GM23338 (cell line): Measurements from ENCODE around the gene C6orf89. TPM values are rescaled to one million over a fixed set of nuclear protein-coding genes. Genes with fewer than 3 reads are reported as not detected.

ENCODE experiments used
- ATAC-seq: fragments of 200-7000 bp; cut with Tn5 transposase; 3 replicates; pipeline ENCODE4 v1.9.1; 2020
- DNase-seq: peaks from one replicate; pipeline ENCODE4 v3.0.0-alpha.2; 2015; ENCODE audit warnings: low spot score
- H2AFZ ChIP-seq: fragments of 200-600 bp; sonication (generic); 2 replicates; pipeline ENCODE4 v1.8.0; 2016; ENCODE audit warnings: antibody characterized with exemption, mild to moderate bottlenecking, moderate library complexity
- H3F3A ChIP-seq: fragments of 200-600 bp; sonication (generic); replicated peaks from 2 replicates; pipeline ENCODE4 v1.8.0; 2017; ENCODE audit warnings: antibody characterized with exemption, mixed run types, low read depth
- H3K27ac ChIP-seq: fragments of 200-600 bp; sonication (generic); 2 replicates; pipeline ENCODE4 v1.6.1; 2016; ENCODE audit warnings: low read depth
- H3K27me3 ChIP-seq: fragments of 200-600 bp; sonication (generic); 2 replicates; pipeline ENCODE4 v1.8.0; 2016; ENCODE audit warnings: mild to moderate bottlenecking, mixed run types, moderate library complexity; ENCODE audit not compliant: insufficient read depth
- H3K36me3 ChIP-seq: fragments of 200-600 bp; sonication (generic); 2 replicates; pipeline ENCODE4 v1.8.0; 2016; ENCODE audit warnings: mild to moderate bottlenecking; ENCODE audit not compliant: insufficient read depth
- H3K4me1 ChIP-seq: fragments of 200-600 bp; sonication (generic); 2 replicates; pipeline ENCODE4 v1.8.0; 2016; ENCODE audit warnings: mild to moderate bottlenecking, moderate library complexity; ENCODE audit not compliant: insufficient read depth
- H3K4me2 ChIP-seq: fragments of 200-600 bp; sonication (generic); 2 replicates; pipeline ENCODE4 v1.7.1; 2017; ENCODE audit warnings: mixed run types
- H3K4me3 ChIP-seq: fragments of 200-600 bp; sonication (generic); 2 replicates; pipeline ENCODE4 v1.6.1; 2016; ENCODE audit warnings: mixed run types
- H3K79me2 ChIP-seq: fragments of 200-600 bp; sonication (generic); replicated peaks from 2 replicates; pipeline ENCODE4 v1.8.0; 2017; ENCODE audit warnings: mild to moderate bottlenecking; ENCODE audit not compliant: insufficient read depth
- H3K9me2 ChIP-seq: fragments of 200-600 bp; sonication (generic); 2 replicates; pipeline ENCODE4 v1.8.0; 2017; ENCODE audit not compliant: insufficient read depth
- H4K20me1 ChIP-seq: fragments of 200-600 bp; sonication (generic); replicated peaks from 2 replicates; pipeline ENCODE4 v1.8.0; 2017; ENCODE audit warnings: mild to moderate bottlenecking; ENCODE audit not compliant: insufficient read depth
- H3K27ac Mint-ChIP-seq: 2 replicates; pipeline ENCODE4 v1.8.0; 2020; ENCODE audit warnings: inconsistent platforms, mild to moderate bottlenecking, moderate library complexity, mixed read lengths
- H3K27me3 Mint-ChIP-seq: 3 replicates; pipeline ENCODE4 v1.8.0; 2022; ENCODE audit warnings: low read depth, mild to moderate bottlenecking, moderate library complexity, mixed read lengths, inconsistent platforms; ENCODE audit not compliant: insufficient read depth, poor library complexity
- H3K36me3 Mint-ChIP-seq: 3 replicates; pipeline ENCODE4 v1.8.0; 2021; ENCODE audit warnings: low read depth, mild to moderate bottlenecking, inconsistent platforms, moderate library complexity, mixed read lengths
- H3K4me1 Mint-ChIP-seq: 3 replicates; pipeline ENCODE4 v1.8.0; 2020; ENCODE audit warnings: mild to moderate bottlenecking, inconsistent platforms, mixed read lengths
- H3K4me3 Mint-ChIP-seq: 3 replicates; pipeline ENCODE4 v1.8.0; 2021; ENCODE audit warnings: moderate library complexity, mild to moderate bottlenecking, inconsistent platforms, mixed read lengths
- H3K9me3 Mint-ChIP-seq: 3 replicates; pipeline ENCODE4 v1.8.0; 2020; ENCODE audit warnings: moderate library complexity, mild to moderate bottlenecking, inconsistent platforms, mixed read lengths
- CREB1 ChIP-seq: fragments of 250-450 bp; sonication (Bioruptor Pico); IDR thresholded peaks from 2 replicates; pipeline ENCODE4 v1.5.0; 2020; ENCODE audit warnings: low read depth, mild to moderate bottlenecking, moderate library complexity
- EZH2 ChIP-seq: fragments of 200-600 bp; sonication (generic); IDR thresholded peaks from one replicate; pipeline ENCODE4 v1.8.0; 2017; ENCODE audit warnings: antibody characterized with exemption, mild to moderate bottlenecking, low read depth; ENCODE audit not compliant: unreplicated experiment
- EZH2phosphoT487 ChIP-seq: fragments of 200-600 bp; sonication (generic); IDR thresholded peaks from one replicate; pipeline ENCODE4 v1.8.1; 2018; ENCODE audit warnings: antibody characterized with exemption; ENCODE audit not compliant: unreplicated experiment
- JUNB ChIP-seq: IDR thresholded peaks from one replicate; pipeline ENCODE4 v1.6.1; 2016; ENCODE audit warnings: antibody characterized with exemption; ENCODE audit not compliant: unreplicated experiment
- NANOG ChIP-seq: IDR thresholded peaks from 2 replicates; pipeline ENCODE4 v1.6.1; 2016; ENCODE audit warnings: antibody characterized with exemption, borderline replicate concordance
- POLR2AphosphoS5 ChIP-seq: IDR thresholded peaks from 2 replicates; pipeline ENCODE4 v1.6.1; 2016; ENCODE audit warnings: antibody characterized with exemption, low read depth
- STAT1 ChIP-seq: IDR thresholded peaks from one replicate; pipeline ENCODE4 v1.6.1; 2016; ENCODE audit warnings: antibody characterized with exemption; ENCODE audit not compliant: unreplicated experiment
- ZNF114 ChIP-seq: fragments of 250-450 bp; sonication (Bioruptor Pico); IDR thresholded peaks from 2 replicates; pipeline ENCODE4 v1.5.0; 2020; ENCODE audit warnings: mild to moderate bottlenecking, moderate library complexity
- ZNF331 ChIP-seq: fragments of 250-450 bp; sonication (Bioruptor Pico); IDR thresholded peaks from 2 replicates; pipeline ENCODE4 v1.5.0; 2020; ENCODE audit warnings: low read depth, mild to moderate bottlenecking, moderate library complexity
- polyA plus RNA-seq: library from polyadenylated mRNA; unstranded; fragments of >200 nt; fragmentation: Nextera tagmentation; extraction: Ambion mirVana; gene quantifications from 2 replicates; pipeline ENCODE4 v1.2.1, GENCODE V29; 2016
- total RNA-seq: library from RNA; depleted of rRNA; stranded (reverse); fragments of >200 nt; shearing (Covaris generic); gene quantifications from 2 replicates; pipeline ENCODE4 v1.2.3, GENCODE V29; 2014
- TF ChIP-seq, protein P1 (sequence below), 2 experiments: fragments of 200-600 bp in 1 of 2; sonication (generic) in 1 of 2; conservative IDR thresholded peaks; 2 replicates each; pipeline versions ENCODE4 v1.5.1 to v1.6.1; 2016 to 2017; ENCODE audit warnings: antibody characterized with exemption in 2 of 2, low read depth in 2 of 2, mild to moderate bottlenecking in 2 of 2, moderate library complexity in 1 of 2
- TF ChIP-seq, protein P2 (sequence below): IDR thresholded peaks from 2 replicates; pipeline ENCODE4 v1.6.1; 2016; ENCODE audit warnings: antibody characterized with exemption
- TF ChIP-seq, protein P3 (sequence below): IDR thresholded peaks from one replicate; pipeline ENCODE4 v1.6.1; 2018; ENCODE audit warnings: antibody characterized with exemption; ENCODE audit not compliant: unreplicated experiment
- TF ChIP-seq, protein P4 (sequence below): fragments of 250-450 bp; sonication (Bioruptor Pico); IDR thresholded peaks from 2 replicates; pipeline ENCODE4 v1.5.0; 2020; ENCODE audit warnings: mild to moderate bottlenecking, moderate library complexity

Gene C6orf89
- total and polyA plus RNA-seq, 2 experiments from 2014 or later: 3.7 to 7.9 TPM

DNA sequence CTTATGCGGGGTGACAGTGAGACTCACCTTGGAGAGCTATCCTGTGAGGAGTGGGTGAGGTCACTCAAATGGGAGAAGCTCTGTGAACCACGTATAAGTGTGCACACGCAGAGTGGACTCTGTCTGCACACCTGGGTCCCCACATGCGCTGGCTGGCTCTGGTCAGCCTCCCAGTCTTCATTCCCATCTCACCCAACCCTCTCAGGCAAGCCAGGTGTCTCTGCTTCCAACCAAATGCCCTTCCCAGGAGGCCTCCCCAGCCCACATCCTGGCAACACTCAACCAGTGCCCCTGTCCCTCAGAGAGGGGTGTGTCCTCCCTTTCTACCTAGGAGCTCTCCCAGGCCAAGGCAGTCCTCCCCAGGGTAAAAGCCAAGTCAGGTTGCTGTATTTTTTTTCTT lies 60.8 kb downstream of the C6orf89 start:
- no peaks in the 10 kb centered on the region for H3K36me3 ChIP-seq
- no peak for TF ChIP-seq ZNF331 (CRISPR knock-in tag)
- no peak for TF ChIP-seq CREB1 (CRISPR knock-in tag)
- TF ChIP-seq EZH2: no peak
- TF ChIP-seq JUNB: no peak
- TF ChIP-seq, protein P1, sequence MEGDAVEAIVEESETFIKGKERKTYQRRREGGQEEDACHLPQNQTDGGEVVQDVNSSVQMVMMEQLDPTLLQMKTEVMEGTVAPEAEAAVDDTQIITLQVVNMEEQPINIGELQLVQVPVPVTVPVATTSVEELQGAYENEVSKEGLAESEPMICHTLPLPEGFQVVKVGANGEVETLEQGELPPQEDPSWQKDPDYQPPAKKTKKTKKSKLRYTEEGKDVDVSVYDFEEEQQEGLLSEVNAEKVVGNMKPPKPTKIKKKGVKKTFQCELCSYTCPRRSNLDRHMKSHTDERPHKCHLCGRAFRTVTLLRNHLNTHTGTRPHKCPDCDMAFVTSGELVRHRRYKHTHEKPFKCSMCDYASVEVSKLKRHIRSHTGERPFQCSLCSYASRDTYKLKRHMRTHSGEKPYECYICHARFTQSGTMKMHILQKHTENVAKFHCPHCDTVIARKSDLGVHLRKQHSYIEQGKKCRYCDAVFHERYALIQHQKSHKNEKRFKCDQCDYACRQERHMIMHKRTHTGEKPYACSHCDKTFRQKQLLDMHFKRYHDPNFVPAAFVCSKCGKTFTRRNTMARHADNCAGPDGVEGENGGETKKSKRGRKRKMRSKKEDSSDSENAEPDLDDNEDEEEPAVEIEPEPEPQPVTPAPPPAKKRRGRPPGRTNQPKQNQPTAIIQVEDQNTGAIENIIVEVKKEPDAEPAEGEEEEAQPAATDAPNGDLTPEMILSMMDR (conservative IDR thresholded peaks at IDR 0.05; ENCODE audit: low read depth in 2 of 2): no peak
- no peak for TF ChIP-seq ZNF114 (CRISPR knock-in tag)
- no peak for TF ChIP-seq POLR2AphosphoS5
- TF ChIP-seq, protein P2, sequence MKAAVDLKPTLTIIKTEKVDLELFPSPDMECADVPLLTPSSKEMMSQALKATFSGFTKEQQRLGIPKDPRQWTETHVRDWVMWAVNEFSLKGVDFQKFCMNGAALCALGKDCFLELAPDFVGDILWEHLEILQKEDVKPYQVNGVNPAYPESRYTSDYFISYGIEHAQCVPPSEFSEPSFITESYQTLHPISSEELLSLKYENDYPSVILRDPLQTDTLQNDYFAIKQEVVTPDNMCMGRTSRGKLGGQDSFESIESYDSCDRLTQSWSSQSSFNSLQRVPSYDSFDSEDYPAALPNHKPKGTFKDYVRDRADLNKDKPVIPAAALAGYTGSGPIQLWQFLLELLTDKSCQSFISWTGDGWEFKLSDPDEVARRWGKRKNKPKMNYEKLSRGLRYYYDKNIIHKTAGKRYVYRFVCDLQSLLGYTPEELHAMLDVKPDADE: no peak
- no peak for TF ChIP-seq STAT1
- TF ChIP-seq, protein P3, sequence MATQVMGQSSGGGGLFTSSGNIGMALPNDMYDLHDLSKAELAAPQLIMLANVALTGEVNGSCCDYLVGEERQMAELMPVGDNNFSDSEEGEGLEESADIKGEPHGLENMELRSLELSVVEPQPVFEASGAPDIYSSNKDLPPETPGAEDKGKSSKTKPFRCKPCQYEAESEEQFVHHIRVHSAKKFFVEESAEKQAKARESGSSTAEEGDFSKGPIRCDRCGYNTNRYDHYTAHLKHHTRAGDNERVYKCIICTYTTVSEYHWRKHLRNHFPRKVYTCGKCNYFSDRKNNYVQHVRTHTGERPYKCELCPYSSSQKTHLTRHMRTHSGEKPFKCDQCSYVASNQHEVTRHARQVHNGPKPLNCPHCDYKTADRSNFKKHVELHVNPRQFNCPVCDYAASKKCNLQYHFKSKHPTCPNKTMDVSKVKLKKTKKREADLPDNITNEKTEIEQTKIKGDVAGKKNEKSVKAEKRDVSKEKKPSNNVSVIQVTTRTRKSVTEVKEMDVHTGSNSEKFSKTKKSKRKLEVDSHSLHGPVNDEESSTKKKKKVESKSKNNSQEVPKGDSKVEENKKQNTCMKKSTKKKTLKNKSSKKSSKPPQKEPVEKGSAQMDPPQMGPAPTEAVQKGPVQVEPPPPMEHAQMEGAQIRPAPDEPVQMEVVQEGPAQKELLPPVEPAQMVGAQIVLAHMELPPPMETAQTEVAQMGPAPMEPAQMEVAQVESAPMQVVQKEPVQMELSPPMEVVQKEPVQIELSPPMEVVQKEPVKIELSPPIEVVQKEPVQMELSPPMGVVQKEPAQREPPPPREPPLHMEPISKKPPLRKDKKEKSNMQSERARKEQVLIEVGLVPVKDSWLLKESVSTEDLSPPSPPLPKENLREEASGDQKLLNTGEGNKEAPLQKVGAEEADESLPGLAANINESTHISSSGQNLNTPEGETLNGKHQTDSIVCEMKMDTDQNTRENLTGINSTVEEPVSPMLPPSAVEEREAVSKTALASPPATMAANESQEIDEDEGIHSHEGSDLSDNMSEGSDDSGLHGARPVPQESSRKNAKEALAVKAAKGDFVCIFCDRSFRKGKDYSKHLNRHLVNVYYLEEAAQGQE: no peak
- TF ChIP-seq, protein P4, sequence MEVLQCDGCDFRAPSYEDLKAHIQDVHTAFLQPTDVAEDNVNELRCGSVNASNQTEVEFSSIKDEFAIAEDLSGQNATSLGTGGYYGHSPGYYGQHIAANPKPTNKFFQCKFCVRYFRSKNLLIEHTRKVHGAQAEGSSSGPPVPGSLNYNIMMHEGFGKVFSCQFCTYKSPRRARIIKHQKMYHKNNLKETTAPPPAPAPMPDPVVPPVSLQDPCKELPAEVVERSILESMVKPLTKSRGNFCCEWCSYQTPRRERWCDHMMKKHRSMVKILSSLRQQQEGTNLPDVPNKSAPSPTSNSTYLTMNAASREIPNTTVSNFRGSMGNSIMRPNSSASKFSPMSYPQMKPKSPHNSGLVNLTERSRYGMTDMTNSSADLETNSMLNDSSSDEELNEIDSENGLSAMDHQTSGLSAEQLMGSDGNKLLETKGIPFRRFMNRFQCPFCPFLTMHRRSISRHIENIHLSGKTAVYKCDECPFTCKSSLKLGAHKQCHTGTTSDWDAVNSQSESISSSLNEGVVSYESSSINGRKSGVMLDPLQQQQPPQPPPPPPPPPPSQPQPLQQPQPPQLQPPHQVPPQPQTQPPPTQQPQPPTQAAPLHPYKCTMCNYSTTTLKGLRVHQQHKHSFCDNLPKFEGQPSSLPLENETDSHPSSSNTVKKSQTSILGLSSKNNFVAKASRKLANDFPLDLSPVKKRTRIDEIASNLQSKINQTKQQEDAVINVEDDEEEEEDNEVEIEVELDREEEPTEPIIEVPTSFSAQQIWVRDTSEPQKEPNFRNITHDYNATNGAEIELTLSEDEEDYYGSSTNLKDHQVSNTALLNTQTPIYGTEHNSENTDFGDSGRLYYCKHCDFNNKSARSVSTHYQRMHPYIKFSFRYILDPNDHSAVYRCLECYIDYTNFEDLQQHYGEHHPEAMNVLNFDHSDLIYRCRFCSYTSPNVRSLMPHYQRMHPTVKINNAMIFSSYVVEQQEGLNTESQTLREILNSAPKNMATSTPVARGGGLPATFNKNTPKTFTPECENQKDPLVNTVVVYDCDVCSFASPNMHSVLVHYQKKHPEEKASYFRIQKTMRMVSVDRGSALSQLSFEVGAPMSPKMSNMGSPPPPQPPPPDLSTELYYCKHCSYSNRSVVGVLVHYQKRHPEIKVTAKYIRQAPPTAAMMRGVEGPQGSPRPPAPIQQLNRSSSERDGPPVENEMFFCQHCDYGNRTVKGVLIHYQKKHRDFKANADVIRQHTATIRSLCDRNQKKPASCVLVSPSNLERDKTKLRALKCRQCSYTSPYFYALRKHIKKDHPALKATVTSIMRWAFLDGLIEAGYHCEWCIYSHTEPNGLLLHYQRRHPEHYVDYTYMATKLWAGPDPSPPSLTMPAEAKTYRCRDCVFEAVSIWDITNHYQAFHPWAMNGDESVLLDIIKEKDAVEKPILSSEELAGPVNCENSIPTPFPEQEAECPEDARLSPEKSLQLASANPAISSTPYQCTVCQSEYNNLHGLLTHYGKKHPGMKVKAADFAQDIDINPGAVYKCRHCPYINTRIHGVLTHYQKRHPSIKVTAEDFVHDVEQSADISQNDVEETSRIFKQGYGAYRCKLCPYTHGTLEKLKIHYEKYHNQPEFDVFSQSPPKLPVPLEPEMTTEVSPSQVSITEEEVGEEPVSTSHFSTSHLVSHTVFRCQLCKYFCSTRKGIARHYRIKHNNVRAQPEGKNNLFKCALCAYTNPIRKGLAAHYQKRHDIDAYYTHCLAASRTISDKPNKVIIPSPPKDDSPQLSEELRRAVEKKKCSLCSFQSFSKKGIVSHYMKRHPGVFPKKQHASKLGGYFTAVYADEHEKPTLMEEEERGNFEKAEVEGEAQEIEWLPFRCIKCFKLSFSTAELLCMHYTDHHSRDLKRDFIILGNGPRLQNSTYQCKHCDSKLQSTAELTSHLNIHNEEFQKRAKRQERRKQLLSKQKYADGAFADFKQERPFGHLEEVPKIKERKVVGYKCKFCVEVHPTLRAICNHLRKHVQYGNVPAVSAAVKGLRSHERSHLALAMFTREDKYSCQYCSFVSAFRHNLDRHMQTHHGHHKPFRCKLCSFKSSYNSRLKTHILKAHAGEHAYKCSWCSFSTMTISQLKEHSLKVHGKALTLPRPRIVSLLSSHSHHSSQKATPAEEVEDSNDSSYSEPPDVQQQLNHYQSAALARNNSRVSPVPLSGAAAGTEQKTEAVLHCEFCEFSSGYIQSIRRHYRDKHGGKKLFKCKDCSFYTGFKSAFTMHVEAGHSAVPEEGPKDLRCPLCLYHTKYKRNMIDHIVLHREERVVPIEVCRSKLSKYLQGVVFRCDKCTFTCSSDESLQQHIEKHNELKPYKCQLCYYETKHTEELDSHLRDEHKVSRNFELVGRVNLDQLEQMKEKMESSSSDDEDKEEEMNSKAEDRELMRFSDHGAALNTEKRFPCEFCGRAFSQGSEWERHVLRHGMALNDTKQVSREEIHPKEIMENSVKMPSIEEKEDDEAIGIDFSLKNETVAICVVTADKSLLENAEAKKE: no peak
- no peak for TF ChIP-seq NANOG
- no peak for TF ChIP-seq EZH2phosphoT487
- peaks cover 28% of the 10 kb centered on the region for H3K4me1 ChIP-seq
- H3K27ac Mint-ChIP-seq: no peak overlapping the region
- H3K4me3 ChIP-seq: no peak overlapping the region
- no peak overlapping the region for H2AFZ ChIP-seq
- H3K4me3 Mint-ChIP-seq: no peak overlapping the region
- H3K36me3 Mint-ChIP-seq: no peaks in the 10 kb centered on the region
- H3K4me2 ChIP-seq: no peak overlapping the region
- no peaks in the 10 kb centered on the region for H3K79me2 ChIP-seq
- DNase-seq: no peak
- H3F3A ChIP-seq: 0 out of 2 replicates have a peak, but pooled peaks cover 3% of the 10 kb centered on the region
- H3K9me2 ChIP-seq: no peaks in the 10 kb centered on the region
- no peaks in the 10 kb centered on the region for H4K20me1 ChIP-seq
- no peaks in the 10 kb centered on the region for H3K27me3 ChIP-seq
- H3K4me1 Mint-ChIP-seq: peaks cover 19% of the 10 kb centered on the region
- H3K27ac ChIP-seq: no peak overlapping the region
- H3K9me3 Mint-ChIP-seq: peaks cover 3% of the 10 kb centered on the region; the same call in 2 of the 3 replicates
- no peaks in the 10 kb centered on the region for H3K27me3 Mint-ChIP-seq
- no peak for ATAC-seq
